Vagina (tissue), 2 donors: ENCODE measurements around the gene GNG14. TPM values are rescaled to one million over a fixed set of nuclear protein-coding genes. Genes with fewer than 3 reads are reported as not detected.
A peak's percentile ranks its signal among the peaks of the same experiment; 100 is the strongest.

Source experiments
- DNase-seq, 2 donors: peaks; one replicate each; pipeline ENCODE4 v3.0.0-alpha.2; 2017; ENCODE audit errors: extremely low spot score in 2 of 2
- H3K27ac ChIP-seq: fragments of 200-600 bp; sonication (generic); one replicate; pipeline ENCODE4 v1.5.1; 2019
- H3K27me3 ChIP-seq: fragments of 200-600 bp; sonication (generic); one replicate; pipeline ENCODE4 v1.5.1; 2019
- H3K36me3 ChIP-seq, 2 donors: fragments of 200-600 bp; sonication (generic); one replicate each; pipeline ENCODE4 v1.5.1; 2017 to 2019
- H3K4me1 ChIP-seq: fragments of 200-600 bp; sonication (generic); one replicate; pipeline ENCODE4 v1.5.1; 2019
- H3K4me3 ChIP-seq, 2 donors: fragments of 200-600 bp; sonication (generic); 1 replicate in 1 of 2; 2 replicates in 1 of 2; pipeline ENCODE4 v1.5.1; 2016 to 2019
- H3K9me3 ChIP-seq: fragments of 200-600 bp; sonication (generic); one replicate; pipeline ENCODE4 v1.5.1; 2019
- CTCF ChIP-seq, 3 experiments: fragments of 450-650 bp in 2 of 3; fragments of 200-600 bp in 1 of 3; sonication (generic) in 1 of 3; IDR thresholded peaks; one replicate each; pipeline ENCODE4 v1.5.1; 2017 to 2019; ENCODE audit warnings: antibody characterized with exemption in 3 of 3, mild to moderate bottlenecking in 2 of 3, moderate library complexity in 2 of 3
- POLR2A ChIP-seq, 2 donors: fragments of 450-650 bp; IDR thresholded peaks; one replicate each; pipeline ENCODE4 v1.6.1; 2017; ENCODE audit warnings: antibody characterized with exemption in 2 of 2, mild to moderate bottlenecking in 2 of 2, moderate library complexity in 2 of 2
- POLR2AphosphoS5 ChIP-seq, 2 donors: sonication (generic); formaldehyde crosslinking; IDR thresholded peaks; one replicate each; pipeline ENCODE4 v1.9.0; 2017; ENCODE audit warnings: antibody characterized with exemption in 2 of 2, mild to moderate bottlenecking in 2 of 2, low read depth in 1 of 2; ENCODE audit not compliant: insufficient read depth in 1 of 2
- intact Hi-C: fragments of 100-400 bp; cut with DNase I; formaldehyde crosslinking; loops from one replicate; pipeline ENCODE4 v1.15.1; 2023
- total RNA-seq: library from RNA; depleted of rRNA; stranded (reverse); fragments of >200 nt; gene quantifications from one replicate; pipeline ENCODE4 v1.2.3, GENCODE V29; 2016

Gene GNG14
- total RNA-seq, 1 donor from 2014 or later = not detected

- H3K4me1 ChIP-seq = no peaks in the 10 kb centered on the region
- no peak overlapping the region for H3K27ac ChIP-seq
- no peak for TF ChIP-seq POLR2A (IDR thresholded peaks at IDR 0.05)
- no peaks in the 10 kb centered on the region for H3K27me3 ChIP-seq
- no peak for DNase-seq
- no peaks in the 10 kb centered on the region for H3K9me3 ChIP-seq
- H3K36me3 ChIP-seq = peaks cover 0 to 44% of the 10 kb centered on the region in 2 donors
- H3K4me3 ChIP-seq = no peak overlapping the region
- intact Hi-C loops = no loop called here
Observed at GRCh38 chr19:12657966-12658365, 29.8 kb upstream of the GNG14 start.

GRCh38 chr19:12660980-12661379 is 26.8 kb upstream of the GNG14 start:
- Histone ChIP-seq H3K4me1 (peaks cover 7% of the 10 kb centered on the region), H3K27me3 (no peaks in the 10 kb centered on the region), H3K27ac (no peak overlapping the region), H3K9me3 (no peaks in the 10 kb centered on the region), H3K36me3 (peaks cover 0 to 42% of the 10 kb centered on the region in 2 donors), H3K4me3 (no peak overlapping the region)
- DNase-seq = no peak
- intact Hi-C loops = loop anchor here (10.0 kb wide), 1 partner anchor 46 kb away; the partner anchor contains the start of genes ZNF490 and ZNF791
- TF ChIP-seq CTCF (IDR thresholded peaks at IDR 0.05) = no peak
- no peak for TF ChIP-seq POLR2A (IDR thresholded peaks at IDR 0.05)
- no peak for TF ChIP-seq POLR2AphosphoS5 (IDR thresholded peaks at IDR 0.05; ENCODE audit: insufficient read depth in 1 of 2, low read depth in 1 of 2)

GRCh38 chr19:12664406-12665280 is 23.2 kb upstream of the GNG14 start:
- Histone ChIP-seq H3K4me1 (peaks cover 34% of the 10 kb centered on the region), H3K27ac (no peak overlapping the region), H3K36me3 (peaks cover 0 to 42% of the 10 kb centered on the region in 2 donors), H3K27me3 (no peaks in the 10 kb centered on the region), H3K4me3 (no peak overlapping the region), H3K9me3 (no peaks in the 10 kb centered on the region)
- DNase-seq = no peak
- TF ChIP-seq POLR2AphosphoS5 (IDR thresholded peaks at IDR 0.05; ENCODE audit: insufficient read depth in 1 of 2, low read depth in 1 of 2) (no peak), CTCF (IDR thresholded peaks at IDR 0.05) (no peak)
- intact Hi-C loops = loop anchor here (10.0 kb wide), 1 partner anchor 50 kb away; the partner anchor contains the start of genes ZNF490 and ZNF791

- H3K9me3 ChIP-seq = no peaks in the 10 kb centered on the region
- H3K4me1 ChIP-seq = peaks cover 39% of the 10 kb centered on the region
- H3K27me3 ChIP-seq = no peaks in the 10 kb centered on the region
- intact Hi-C loops = loop anchor here (10.0 kb wide), 1 partner anchor 50 kb away; the partner anchor contains the start of genes ZNF490 and ZNF791
- H3K27ac ChIP-seq = no peak overlapping the region
- DNase-seq = no peak
- TF ChIP-seq POLR2AphosphoS5 (IDR thresholded peaks at IDR 0.05; ENCODE audit: insufficient read depth in 1 of 2, low read depth in 1 of 2) = no peak
- TF ChIP-seq CTCF (IDR thresholded peaks at IDR 0.05) = no peak
- TF ChIP-seq POLR2A (IDR thresholded peaks at IDR 0.05) = no peak
- H3K36me3 ChIP-seq = peaks cover 0 to 36% of the 10 kb centered on the region in 2 donors
- no peak overlapping the region for H3K4me3 ChIP-seq
Observed at GRCh38 chr19:12665281-12665573, 22.6 kb upstream of the GNG14 start.

DNA sequence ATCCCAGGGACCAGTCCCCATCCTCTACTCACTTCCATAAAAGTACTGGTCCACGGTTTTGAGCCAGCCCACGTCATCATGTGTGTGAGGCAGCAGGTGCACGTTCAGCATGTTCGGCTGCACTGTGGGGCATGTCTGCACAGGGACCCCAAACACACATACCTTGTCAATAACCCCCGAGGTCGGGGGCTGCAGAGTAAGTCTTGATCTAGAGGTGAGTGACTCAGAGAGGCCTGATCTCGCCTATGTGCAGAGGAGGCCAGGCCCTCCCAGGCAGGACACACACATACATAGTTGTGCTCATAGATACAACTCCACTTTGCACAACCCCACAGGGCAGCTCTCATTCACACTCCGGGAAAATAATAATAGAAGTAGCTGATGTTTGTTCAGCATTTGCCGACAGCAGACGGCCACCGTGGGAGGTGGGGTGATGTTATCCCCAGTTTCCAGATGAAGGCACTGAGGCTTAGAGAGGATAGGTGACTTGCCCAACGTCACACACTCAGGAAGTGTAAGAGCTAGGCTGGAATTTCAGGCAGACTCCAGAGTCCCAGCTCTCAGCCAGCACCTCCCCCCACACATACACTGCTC is 22.0 kb upstream of the GNG14 start:
- peak overlapping the region; percentile 56 for H3K27ac ChIP-seq
- intact Hi-C loops = loop anchor here (10.0 kb wide), 1 partner anchor 51 kb away; the partner anchor contains the start of genes ZNF490 and ZNF791

More for the DNA sequence above, 22.0 kb upstream of the GNG14 start:
- H3K27me3 ChIP-seq = no peaks in the 10 kb centered on the region
- peaks cover 0 to 32% of the 10 kb centered on the region in 2 donors for H3K36me3 ChIP-seq
- peaks cover 44% of the 10 kb centered on the region for H3K4me1 ChIP-seq
- no peak for TF ChIP-seq CTCF (IDR thresholded peaks at IDR 0.05)
- TF ChIP-seq POLR2AphosphoS5 (IDR thresholded peaks at IDR 0.05; ENCODE audit: insufficient read depth in 1 of 2, low read depth in 1 of 2) = no peak
- TF ChIP-seq POLR2A (IDR thresholded peaks at IDR 0.05) = no peak
- H3K4me3 ChIP-seq = peak overlapping the region; percentile 66 to 86
- H3K9me3 ChIP-seq = no peaks in the 10 kb centered on the region
- no peak for DNase-seq
